ENCODE measurements around the gene CMTR1. TPM values are rescaled to one million over a fixed set of nuclear protein-coding genes. Genes with fewer than 3 reads are reported as not detected.

The CMTR1 gene
- total and polyA plus RNA-seq, 10 of the 15 experiments (the other 5 are each of a cell fraction or from before 2014, with no cell fraction given), result 2.7 to 67.0 (median 46.2) TPM

GRCh38 chr6:37502703-37503291 is 69.8 kb downstream of the CMTR1 start (continued):
- TF ChIP-seq REST (IDR thresholded peaks at IDR 0.05; ENCODE audit: low read depth, low read length) (no peak), MAX (IDR thresholded peaks at IDR 0.05; ENCODE audit: low read depth, low read length) (no peak), ZNF217 (IDR thresholded peaks at IDR 0.05) (no peak), CBFB (IDR thresholded peaks at IDR 0.05; ENCODE audit: low read depth) (no peak), IKZF1 (conservative IDR thresholded peaks at IDR 0.05) (0 out of 2 replicates have a peak, but pooled peaks have one; percentile 17), MYB (IDR thresholded peaks at IDR 0.05; ENCODE audit: borderline replicate concordance, low read depth, low read length) (no peak), RBBP5 (conservative IDR thresholded peaks at IDR 0.05) (no peak), ZNF622 (IDR thresholded peaks at IDR 0.05) (no peak), SMC3 (IDR thresholded peaks at IDR 0.05; ENCODE audit: borderline replicate concordance, low read length) (no peak), CHD1 (IDR thresholded peaks at IDR 0.05; ENCODE audit: low read depth, low read length) (no peak), WRNIP1 (IDR thresholded peaks at IDR 0.05; ENCODE audit: borderline replicate concordance, low read depth, low read length) (no peak), EP300 (IDR thresholded peaks at IDR 0.05; ENCODE audit: borderline replicate concordance in 1 of 2, control insufficient read depth in 1 of 2, low read depth in 2 of 2, low read length in 2 of 2) (peak in 1 of 2 experiments; percentile 59; a peak in 2 of 4 replicates), POLR2AphosphoS5 (IDR thresholded peaks at IDR 0.05; ENCODE audit: low read length) (no peak), DPF2 (IDR thresholded peaks at IDR 0.05) (no peak), CEBPB (IDR thresholded peaks at IDR 0.05; ENCODE audit: borderline replicate concordance in 1 of 2, low read depth in 2 of 2, low read length in 2 of 2) (no peak), RELB (IDR thresholded peaks at IDR 0.05; ENCODE audit: low read depth) (peak; percentile 49; the same call in 1 of the 2 replicates), SUPT20H (IDR thresholded peaks at IDR 0.05; ENCODE audit: borderline replicate concordance, control insufficient read depth, low read depth, low read length) (no peak), E2F4 (IDR thresholded peaks at IDR 0.05; ENCODE audit: low read depth, low read length) (no peak), ZBED1 (IDR thresholded peaks at IDR 0.05; ENCODE audit: borderline replicate concordance) (no peak), CHD4 (IDR thresholded peaks at IDR 0.05) (no peak), BACH1 (IDR thresholded peaks at IDR 0.05; ENCODE audit: borderline replicate concordance) (no peak), EED (IDR thresholded peaks at IDR 0.05; ENCODE audit: low read depth) (no peak)

Measured in GM12878 (cell line).